Transverse colon (tissue), 4 donors: ENCODE results near the gene RIOK3. TPM values are rescaled to one million over a fixed set of nuclear protein-coding genes. Genes with fewer than 3 reads are reported as not detected.

Experiments
- DNase-seq: peaks from one replicate; pipeline ENCODE4 v3.0.0-alpha.2; 2019
- H3K27ac ChIP-seq, 4 donors: fragments of 200-600 bp; sonication (generic); 2 replicates each; pipeline ENCODE4 v1.5.1; 2016 to 2018; ENCODE audit warnings: inconsistent platforms in 4 of 4
- H3K27me3 ChIP-seq: fragments of 200-600 bp; sonication (generic); 2 replicates; pipeline ENCODE4 v1.5.1; 2017; ENCODE audit warnings: inconsistent platforms
- H3K36me3 ChIP-seq, 4 donors: fragments of 200-600 bp; sonication (generic); 2 replicates each; pipeline ENCODE4 v1.5.1; 2017 to 2019; ENCODE audit warnings: inconsistent platforms in 4 of 4
- H3K4me1 ChIP-seq, 4 donors: fragments of 200-600 bp; sonication (generic); 2 replicates each; pipeline ENCODE4 v1.5.1; 2017 to 2020; ENCODE audit warnings: inconsistent platforms in 4 of 4
- H3K4me3 ChIP-seq, 4 donors: fragments of 200-600 bp; sonication (generic); 1 replicate in 1 of 4; 2 replicates in 3 of 4; pipeline versions ENCODE4 v1.5.1 to v1.6.1; 2017 to 2019; ENCODE audit warnings: inconsistent platforms in 4 of 4
- H3K9me3 ChIP-seq, 2 donors: fragments of 200-600 bp; sonication (generic); 2 replicates each; pipeline ENCODE4 v1.5.1; 2017 to 2019; ENCODE audit warnings: inconsistent platforms in 2 of 2
- EP300 ChIP-seq: sonication (generic); formaldehyde crosslinking; IDR thresholded peaks from one replicate; pipeline ENCODE4 v1.6.1; 2017; ENCODE audit warnings: antibody characterized with exemption, low read depth
- POLR2A ChIP-seq: fragments of 450-650 bp; IDR thresholded peaks from one replicate; pipeline ENCODE4 v1.6.1; 2016; ENCODE audit warnings: antibody characterized with exemption, mild to moderate bottlenecking, moderate library complexity
- POLR2AphosphoS5 ChIP-seq, 3 donors: sonication (generic); formaldehyde crosslinking; IDR thresholded peaks; one replicate each; pipeline ENCODE4 v1.6.1; 2016; ENCODE audit warnings: antibody characterized with exemption in 3 of 3
- WGBS, 2 donors: methylation state at CpG; one replicate each; pipeline ENCODE4 v1.1.5; 2018; ENCODE audit warnings: low coverage in 1 of 2; 5-methylcytosine and 5-hydroxymethylcytosine counted together
- in situ Hi-C, 4 donors: fragments of 200-750 bp; cut with MboI; loops; one replicate each; pipeline versions ENCODE4 v1.15.0 to v1.15.1; 2017; ENCODE audit warnings: low sequenced_read_pairs in 3 of 4, low pct_ligation_motif_present in 1 of 4, low pct_unique_long_range_greater_than_20kb in 1 of 4
- intact Hi-C: fragments of 100-400 bp; cut with DNase I; formaldehyde crosslinking; loops from one replicate; pipeline ENCODE4 v1.15.1; 2023; ENCODE audit warnings: low total_unique reads
- total RNA-seq, 4 donors: library from RNA; depleted of rRNA; stranded (reverse); fragments of >200 nt; gene quantifications; one replicate each; pipeline ENCODE4 v1.1.0, GENCODE V29; 2016
- TF ChIP-seq, protein P1 (sequence below), 5 experiments: fragments of 200-600 bp in 3 of 5; fragments of 450-650 bp in 2 of 5; sonication (generic) in 3 of 5; IDR thresholded peaks; 1 replicate in 2 of 5; 2 replicates in 3 of 5; pipeline ENCODE4 v1.5.1; 2016 to 2017; ENCODE audit warnings: antibody characterized with exemption in 5 of 5, inconsistent platforms in 3 of 5, mild to moderate bottlenecking in 2 of 5, moderate library complexity in 1 of 5

RIOK3 gene
- total RNA-seq, 4 donors from 2014 or later = 33.0 to 182 (median 152) TPM

GRCh38 chr18:23412351-23412964 lies 40.6 kb upstream of the RIOK3 start:
- H3K9me3 ChIP-seq = no peaks in the 10 kb centered on the region
- no peaks in the 10 kb centered on the region for H3K4me1 ChIP-seq
- no peak overlapping the region for H3K27ac ChIP-seq
- TF ChIP-seq POLR2AphosphoS5 (IDR thresholded peaks at IDR 0.05) = no peak
- TF ChIP-seq POLR2A = no peak
- TF ChIP-seq, protein P1, sequence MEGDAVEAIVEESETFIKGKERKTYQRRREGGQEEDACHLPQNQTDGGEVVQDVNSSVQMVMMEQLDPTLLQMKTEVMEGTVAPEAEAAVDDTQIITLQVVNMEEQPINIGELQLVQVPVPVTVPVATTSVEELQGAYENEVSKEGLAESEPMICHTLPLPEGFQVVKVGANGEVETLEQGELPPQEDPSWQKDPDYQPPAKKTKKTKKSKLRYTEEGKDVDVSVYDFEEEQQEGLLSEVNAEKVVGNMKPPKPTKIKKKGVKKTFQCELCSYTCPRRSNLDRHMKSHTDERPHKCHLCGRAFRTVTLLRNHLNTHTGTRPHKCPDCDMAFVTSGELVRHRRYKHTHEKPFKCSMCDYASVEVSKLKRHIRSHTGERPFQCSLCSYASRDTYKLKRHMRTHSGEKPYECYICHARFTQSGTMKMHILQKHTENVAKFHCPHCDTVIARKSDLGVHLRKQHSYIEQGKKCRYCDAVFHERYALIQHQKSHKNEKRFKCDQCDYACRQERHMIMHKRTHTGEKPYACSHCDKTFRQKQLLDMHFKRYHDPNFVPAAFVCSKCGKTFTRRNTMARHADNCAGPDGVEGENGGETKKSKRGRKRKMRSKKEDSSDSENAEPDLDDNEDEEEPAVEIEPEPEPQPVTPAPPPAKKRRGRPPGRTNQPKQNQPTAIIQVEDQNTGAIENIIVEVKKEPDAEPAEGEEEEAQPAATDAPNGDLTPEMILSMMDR (IDR thresholded peaks at IDR 0.05) = no peak
- TF ChIP-seq EP300 = no peak
- H3K36me3 ChIP-seq = no peaks in the 10 kb centered on the region
- DNase-seq = no peak
- in situ Hi-C loops = loop anchor here in 3 of 4 donors (25.0 kb wide), 2 partner anchors 600 to 625 kb away; no protein-coding TSS in a partner anchor
- WGBS, 2 donors = 43 to 52% methylated on average over 1 to 3 of the region's 3 CpGs
- H3K4me3 ChIP-seq = no peak overlapping the region
- intact Hi-C loops = no loop called here
- H3K27me3 ChIP-seq = no peaks in the 10 kb centered on the region

GRCh38 chr18:23415515-23415914 lies 37.6 kb upstream of the RIOK3 start:
- intact Hi-C loops = no loop called here
- Histone ChIP-seq H3K36me3 (no peaks in the 10 kb centered on the region), H3K27ac (no peak overlapping the region), H3K27me3 (no peaks in the 10 kb centered on the region), H3K9me3 (no peaks in the 10 kb centered on the region), H3K4me3 (no peak overlapping the region), H3K4me1 (no peaks in the 10 kb centered on the region)
- DNase-seq = no peak
- WGBS, 2 donors = 83 to 88% methylated on average over 2 to 4 of the region's 4 CpGs
- in situ Hi-C loops = loop anchor here in 3 of 4 donors (25.0 kb wide), 2 partner anchors 603 to 628 kb away; no protein-coding TSS in a partner anchor
- TF ChIP-seq POLR2AphosphoS5 (IDR thresholded peaks at IDR 0.05) (no peak), EP300 (no peak), POLR2A (no peak)
- TF ChIP-seq, protein P1 (IDR thresholded peaks at IDR 0.05) = no peak

DNA sequence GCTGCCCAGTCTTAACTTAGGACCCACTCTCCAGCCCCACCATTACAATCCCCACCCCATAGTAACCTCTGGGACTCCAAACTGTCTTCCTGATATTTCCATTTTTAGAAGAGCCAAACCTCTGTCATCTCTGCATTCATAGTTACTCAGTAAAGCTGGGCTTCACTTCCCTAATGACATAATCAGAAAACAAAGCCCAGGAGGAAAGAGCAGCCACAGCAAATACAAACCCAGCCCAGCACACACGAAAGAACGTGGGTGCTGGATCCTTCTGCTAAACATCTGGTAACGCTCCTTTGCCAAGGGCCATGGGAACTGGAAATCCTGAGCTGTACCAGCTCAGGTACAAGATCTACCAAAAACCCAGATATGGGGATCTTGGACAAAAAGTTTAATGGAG lies 36.8 kb upstream of the RIOK3 start:
- Histone ChIP-seq H3K4me1 (no peaks in the 10 kb centered on the region), H3K4me3 (no peak overlapping the region), H3K36me3 (no peaks in the 10 kb centered on the region), H3K27ac (no peak overlapping the region), H3K9me3 (no peaks in the 10 kb centered on the region), H3K27me3 (no peaks in the 10 kb centered on the region)
- WGBS, 2 donors = 72 to 80% methylated on average over 2 to 3 of the region's 3 CpGs
- no peak for DNase-seq
- no peak for TF ChIP-seq POLR2AphosphoS5 (IDR thresholded peaks at IDR 0.05)
- TF ChIP-seq POLR2A = no peak
- TF ChIP-seq, protein P1 (IDR thresholded peaks at IDR 0.05) = no peak
- TF ChIP-seq EP300 = no peak
- in situ Hi-C loops = loop anchor here in 3 of 4 donors (25.0 kb wide), 2 partner anchors 604 to 629 kb away; no protein-coding TSS in a partner anchor
- intact Hi-C loops = no loop called here

DNA sequence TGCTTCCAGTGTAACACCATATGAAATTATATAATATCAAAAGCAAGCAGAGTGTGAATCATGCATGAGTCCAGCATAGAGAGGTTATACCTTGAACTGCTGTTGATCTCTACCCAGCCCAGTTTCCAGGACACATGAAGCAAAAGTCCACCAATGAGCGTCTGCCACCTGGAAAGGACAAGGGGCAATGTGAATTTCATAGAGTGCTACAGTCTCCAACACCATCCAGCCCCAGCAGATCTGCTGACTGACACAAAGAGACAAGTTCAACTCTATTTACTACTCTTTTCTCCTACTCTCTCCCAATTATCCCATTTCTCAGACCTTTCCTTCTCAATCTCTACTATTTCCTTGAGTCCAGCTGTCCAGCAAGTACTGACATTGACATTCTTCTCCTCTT lies 31.8 kb upstream of the RIOK3 start:
- Histone ChIP-seq H3K9me3 (no peaks in the 10 kb centered on the region), H3K36me3 (no peaks in the 10 kb centered on the region), H3K27me3 (no peaks in the 10 kb centered on the region), H3K27ac (peak overlapping the region in 3 of 4 donors; percentile 50 to 72 (median 53)), H3K4me1 (peaks cover 0 to 16% (median 6%) of the 10 kb centered on the region in 4 donors), H3K4me3 (no peak overlapping the region)
- DNase-seq = peak; percentile 62
- TF ChIP-seq POLR2A = peak; percentile 78
- peak in 2 of 3 donors; percentile 79 to 89 for TF ChIP-seq POLR2AphosphoS5 (IDR thresholded peaks at IDR 0.05)
- TF ChIP-seq EP300 = no peak
- TF ChIP-seq, protein P1 (IDR thresholded peaks at IDR 0.05) = no peak
- intact Hi-C loops (no loop called here), in situ Hi-C loops (loop anchor here in 3 of 4 donors (25.0 kb wide), 2 partner anchors 609 to 634 kb away; no protein-coding TSS in a partner anchor)
- 60 to 74% methylated on average over 1 of the region's 1 CpG for WGBS, 2 donors
